AG09319 (cell line): ENCODE data around the gene LRPAP1.
"Not testable (repeated sequence)": the region's sequence is repeated elsewhere in the genome, so short reads cannot be mapped to it uniquely, and the experiment has no call there.

Source experiments
- DNase-seq: peaks from one replicate; pipeline ENCODE4 v3.0.0-alpha.2; 2010; ENCODE audit warnings: low read depth; ENCODE audit errors: extremely low read depth
- CTCF ChIP-seq: IDR thresholded peaks from 2 replicates; pipeline ENCODE4 v1.5.1; 2011; ENCODE audit warnings: low read depth, mild to moderate bottlenecking, inconsistent platforms, low read length, moderate library complexity

LRPAP1 gene

DNA sequence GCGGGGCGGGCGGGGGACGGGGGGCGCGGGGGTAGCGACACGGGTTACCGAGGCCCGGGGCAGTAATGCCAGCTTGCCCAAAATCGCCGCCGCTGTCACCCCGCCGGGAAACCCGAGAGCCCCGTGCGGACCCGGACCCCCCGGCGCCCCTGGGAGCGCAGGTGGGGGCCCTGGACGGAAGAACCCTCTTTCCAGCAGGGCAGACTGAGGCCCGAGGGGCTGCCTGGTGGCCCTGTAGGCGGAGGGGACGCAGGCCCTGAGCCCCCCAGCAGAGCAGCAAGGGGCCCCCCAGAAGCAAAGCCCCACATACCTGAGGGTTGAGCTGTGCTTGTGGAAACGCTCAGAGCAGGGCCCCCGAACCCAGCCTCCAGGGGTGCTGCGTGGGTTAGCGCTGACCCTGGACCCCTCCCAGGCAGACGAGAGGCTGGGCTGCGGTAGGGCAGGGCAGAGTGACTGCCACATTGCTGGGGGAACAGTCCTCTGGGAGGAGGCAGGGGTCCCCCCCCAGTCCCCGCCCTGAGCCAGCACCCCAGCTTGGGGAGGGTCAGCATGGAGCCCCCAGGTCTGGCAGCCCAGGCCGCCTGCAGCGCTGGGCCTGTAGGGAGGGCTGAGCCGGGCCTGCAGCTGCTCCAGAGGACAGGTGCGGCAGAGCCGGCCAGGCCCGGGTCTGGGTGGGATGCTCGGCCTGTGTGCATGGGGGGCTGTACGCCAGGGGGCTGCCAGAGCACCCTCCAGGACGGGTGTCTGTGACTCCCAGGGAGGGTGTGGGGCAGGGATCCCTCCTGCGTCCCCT lies 68.5 kb downstream of the LRPAP1 start:
- no peak for TF ChIP-seq CTCF

DNA sequence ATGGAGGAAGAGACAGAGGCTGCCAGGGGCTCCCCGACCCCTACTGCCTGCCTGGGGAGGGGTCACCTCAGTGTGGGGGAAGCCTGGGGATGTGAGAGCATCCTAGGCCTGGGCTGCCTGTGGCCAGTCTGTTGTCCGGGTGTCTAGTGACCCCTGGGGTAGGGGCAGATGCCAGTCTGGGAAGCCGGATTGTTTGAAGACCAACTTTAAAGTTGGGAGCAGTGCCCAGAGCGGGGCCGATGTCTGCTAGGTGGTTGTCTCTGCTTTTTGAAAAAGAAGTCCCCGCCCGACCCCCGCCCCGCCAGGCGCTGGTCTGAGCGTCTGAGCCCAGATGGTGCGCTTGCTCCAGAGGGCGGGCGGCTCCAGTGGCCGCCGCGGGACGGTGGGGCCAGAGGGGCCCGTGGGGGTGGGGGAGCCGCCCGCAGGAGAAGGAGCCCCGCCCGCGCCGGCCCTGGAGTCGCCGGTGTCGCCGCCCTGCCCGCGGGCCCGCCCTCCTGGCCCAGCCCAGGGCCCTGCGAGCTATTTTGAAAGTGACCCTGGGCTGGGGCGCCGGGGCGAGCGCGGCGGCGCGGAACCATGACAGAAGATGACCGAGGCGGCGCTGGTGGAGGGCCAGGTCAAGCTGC lies 69.3 kb downstream of the LRPAP1 start, which contains the start of gene DOK7:
TSS of gene DOK7 (plus strand) at position 517 of the 626 bp plus-strand sequence. CDS start at position 587, 70 bp downstream.
- DNase-seq, result no peak
- TF ChIP-seq CTCF, result no peak

More for the DNA sequence above, 68.5 kb downstream of the LRPAP1 start:
- no peak for DNase-seq

GRCh38 chr4:3462321-3462789 lies 69.9 kb downstream of the LRPAP1 start:
- no peak for DNase-seq

DNA sequence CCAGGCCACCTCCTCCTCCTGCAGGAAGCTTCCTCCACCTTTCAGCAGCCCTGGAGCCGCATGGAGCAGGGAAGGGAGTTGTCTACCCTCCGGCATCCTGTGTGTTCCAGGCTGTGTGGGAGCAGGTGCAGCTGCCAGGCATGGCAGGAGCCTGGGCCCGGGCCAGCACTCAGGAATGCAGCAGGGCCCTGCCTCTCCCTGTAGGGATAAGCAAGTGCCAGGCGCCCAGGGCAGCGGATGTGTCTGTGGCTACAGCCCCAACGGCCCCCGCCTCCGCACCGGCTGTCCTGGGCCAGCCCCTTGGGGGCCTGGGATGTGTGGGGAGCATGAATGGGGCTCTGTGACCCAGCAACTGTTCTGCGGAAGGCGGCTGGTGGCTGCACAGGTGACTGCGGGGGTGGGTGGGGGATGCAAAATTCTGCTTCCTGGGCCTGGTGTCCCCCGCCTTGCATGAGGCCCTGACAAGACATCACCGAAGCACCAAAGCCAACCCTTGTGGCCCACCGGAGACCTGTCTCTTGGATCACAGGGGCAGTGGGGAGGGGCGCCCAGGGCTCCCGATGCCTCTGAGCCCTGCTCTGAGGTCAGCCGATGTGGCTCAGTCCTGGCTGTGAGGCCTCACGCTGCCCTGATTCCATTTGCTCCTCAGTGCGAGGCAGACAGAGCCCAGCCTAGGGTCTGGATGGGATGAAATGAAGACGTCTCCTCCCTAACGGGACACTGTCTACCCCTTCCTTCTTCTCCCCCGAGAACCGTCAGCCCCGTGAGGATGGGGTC lies 70.5 kb downstream of the LRPAP1 start:
- TF ChIP-seq CTCF, result no peak
- no peak for DNase-seq

More at GRCh38 chr4:3462321-3462789, 69.9 kb downstream of the LRPAP1 start:
- no peak for TF ChIP-seq CTCF

GRCh38 chr4:3460926-3461325 lies 71.3 kb downstream of the LRPAP1 start:
- no peak for DNase-seq
- no peak for TF ChIP-seq CTCF

DNA sequence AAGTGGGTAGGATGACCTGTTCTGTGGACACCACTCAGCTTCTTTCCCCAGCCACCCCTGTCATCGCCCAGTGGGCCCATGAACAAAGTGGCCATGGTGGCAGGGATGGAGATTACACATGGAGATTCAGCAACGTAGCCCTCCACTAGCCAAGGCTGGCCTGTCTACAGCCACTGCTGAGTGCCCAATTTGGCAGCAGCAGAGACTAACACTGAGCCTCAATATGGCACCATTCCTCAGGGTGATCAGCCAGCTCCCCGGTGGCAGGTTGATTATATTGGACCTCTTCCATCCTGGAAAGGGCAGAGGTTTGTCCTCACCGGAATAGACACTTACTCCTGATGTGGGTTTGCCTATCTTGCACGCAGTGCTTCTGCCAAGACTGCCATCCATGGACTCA lies 73.1 kb downstream of the LRPAP1 start:
- not testable (repeated sequence) for DNase-seq

DNA sequence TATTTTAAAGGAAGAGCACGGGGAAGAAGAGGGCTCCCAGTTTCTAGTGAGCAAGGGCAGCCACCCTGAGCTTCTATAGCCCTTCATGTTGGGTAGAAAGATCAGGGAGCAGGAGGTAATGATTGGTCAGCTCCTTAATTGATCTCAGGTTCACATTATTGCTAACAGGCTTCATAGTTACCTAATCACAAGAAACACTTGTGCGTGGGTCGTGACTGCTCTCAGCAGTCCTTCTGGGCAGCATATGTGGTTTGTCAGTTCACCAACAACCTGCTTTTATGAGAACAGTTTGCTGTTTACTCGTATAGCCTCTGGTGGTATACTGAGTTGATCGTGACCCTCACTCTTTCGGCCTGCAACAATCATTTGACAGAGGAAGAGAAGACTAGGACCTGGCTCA lies 73.9 kb downstream of the LRPAP1 start:
- no peak for DNase-seq
- no peak for TF ChIP-seq CTCF

- not testable (repeated sequence) for DNase-seq
Observed at GRCh38 chr4:3455596-3455995, 76.6 kb downstream of the LRPAP1 start.
